Fibroblast of the aortic adventitia (primary cell): ENCODE measurements around the gene GSTP1. TPM values are rescaled to one million over a fixed set of nuclear protein-coding genes. Genes with fewer than 3 reads are reported as not detected.

Source experiments
- DNase-seq: peaks from one replicate; pipeline ENCODE4 v3.0.0-alpha.2; 2010; ENCODE audit warnings: low read depth
- H3K4me3 ChIP-seq: 2 replicates; pipeline ENCODE4 v1.5.1; 2011; ENCODE audit warnings: low read depth, mild to moderate bottlenecking, control low read depth, low read length, moderate library complexity
- total RNA-seq: library from RNA; depleted of rRNA; stranded (reverse); fragments of >200 nt; gene quantifications from 2 replicates; pipeline ENCODE4 v1.2.3, GENCODE V29; 2012; ENCODE audit warnings: low replicate concordance
- TF ChIP-seq, protein P1 (sequence below): IDR thresholded peaks from 2 replicates; pipeline ENCODE4 v1.5.1; 2011; ENCODE audit warnings: mild to moderate bottlenecking, low read length, control low read depth, inconsistent platforms; ENCODE audit not compliant: insufficient read depth

GSTP1 gene
- total RNA-seq, 1 donor = 538 TPM

DNA sequence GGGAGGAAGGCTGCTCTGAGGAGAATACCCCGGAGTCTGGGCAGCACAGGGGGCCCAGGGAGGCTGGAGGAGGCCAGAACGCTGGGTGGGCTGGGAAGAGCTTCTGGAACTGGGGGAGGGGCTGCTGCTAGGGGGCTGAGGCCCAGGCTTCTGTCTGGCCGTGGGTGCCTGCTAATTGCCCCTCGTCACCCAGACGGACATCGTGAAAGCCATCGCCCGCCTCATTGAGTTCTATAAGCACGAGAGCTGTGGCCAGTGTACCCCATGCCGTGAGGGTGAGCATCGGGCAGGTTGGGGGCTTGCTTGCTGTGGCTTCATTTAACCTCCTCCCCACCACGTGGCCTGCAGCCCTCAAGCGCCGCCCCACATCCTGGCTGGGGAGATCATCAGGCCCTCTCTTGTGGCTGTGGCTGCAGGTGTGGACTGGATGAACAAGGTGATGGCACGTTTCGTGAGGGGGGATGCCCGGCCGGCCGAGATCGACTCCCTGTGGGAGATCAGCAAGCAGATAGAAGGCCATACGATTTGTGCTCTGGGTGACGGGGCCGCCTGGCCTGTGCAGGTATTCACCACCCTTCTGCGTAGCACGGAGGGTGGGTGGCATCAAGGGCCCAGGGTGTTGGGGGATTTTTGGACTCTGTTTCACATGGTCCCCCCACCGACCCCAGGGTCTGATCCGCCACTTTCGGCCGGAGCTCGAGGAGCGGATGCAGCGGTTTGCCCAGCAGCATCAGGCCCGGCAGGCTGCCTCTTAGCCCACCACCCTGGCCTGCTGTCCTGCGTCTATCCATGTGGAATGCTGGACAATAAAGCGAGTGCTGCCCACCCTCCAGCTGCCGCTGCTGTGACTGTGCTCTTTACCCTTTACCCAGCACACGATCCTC is 28.3 kb downstream of the GSTP1 start:
- TF ChIP-seq, protein P1, sequence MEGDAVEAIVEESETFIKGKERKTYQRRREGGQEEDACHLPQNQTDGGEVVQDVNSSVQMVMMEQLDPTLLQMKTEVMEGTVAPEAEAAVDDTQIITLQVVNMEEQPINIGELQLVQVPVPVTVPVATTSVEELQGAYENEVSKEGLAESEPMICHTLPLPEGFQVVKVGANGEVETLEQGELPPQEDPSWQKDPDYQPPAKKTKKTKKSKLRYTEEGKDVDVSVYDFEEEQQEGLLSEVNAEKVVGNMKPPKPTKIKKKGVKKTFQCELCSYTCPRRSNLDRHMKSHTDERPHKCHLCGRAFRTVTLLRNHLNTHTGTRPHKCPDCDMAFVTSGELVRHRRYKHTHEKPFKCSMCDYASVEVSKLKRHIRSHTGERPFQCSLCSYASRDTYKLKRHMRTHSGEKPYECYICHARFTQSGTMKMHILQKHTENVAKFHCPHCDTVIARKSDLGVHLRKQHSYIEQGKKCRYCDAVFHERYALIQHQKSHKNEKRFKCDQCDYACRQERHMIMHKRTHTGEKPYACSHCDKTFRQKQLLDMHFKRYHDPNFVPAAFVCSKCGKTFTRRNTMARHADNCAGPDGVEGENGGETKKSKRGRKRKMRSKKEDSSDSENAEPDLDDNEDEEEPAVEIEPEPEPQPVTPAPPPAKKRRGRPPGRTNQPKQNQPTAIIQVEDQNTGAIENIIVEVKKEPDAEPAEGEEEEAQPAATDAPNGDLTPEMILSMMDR = no peak
- H3K4me3 ChIP-seq = no peak overlapping the region
- DNase-seq = no peak

DNA sequence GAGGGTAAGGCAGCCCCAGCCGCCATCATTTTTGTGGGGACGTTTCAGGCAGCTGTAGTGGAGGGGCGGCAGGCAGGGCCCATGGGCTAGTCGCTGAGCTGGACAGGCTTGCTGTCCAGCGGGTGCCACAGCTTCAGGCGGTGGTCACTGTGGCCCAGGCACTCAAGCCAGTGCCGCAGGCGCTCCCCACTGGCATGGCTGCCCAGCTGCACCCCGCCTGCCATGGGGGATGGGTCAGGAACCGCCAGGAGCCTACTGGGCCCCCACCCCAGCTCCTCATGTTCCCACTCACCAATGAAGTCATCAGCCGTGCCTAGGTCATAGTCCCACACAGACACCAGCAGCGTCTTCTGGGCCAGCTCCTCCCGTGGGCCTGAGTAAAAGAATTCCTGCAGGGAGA is 29.1 kb downstream of the GSTP1 start:
- H3K4me3 ChIP-seq = no peak overlapping the region
- TF ChIP-seq, protein P1 = no peak
- no peak for DNase-seq

DNA sequence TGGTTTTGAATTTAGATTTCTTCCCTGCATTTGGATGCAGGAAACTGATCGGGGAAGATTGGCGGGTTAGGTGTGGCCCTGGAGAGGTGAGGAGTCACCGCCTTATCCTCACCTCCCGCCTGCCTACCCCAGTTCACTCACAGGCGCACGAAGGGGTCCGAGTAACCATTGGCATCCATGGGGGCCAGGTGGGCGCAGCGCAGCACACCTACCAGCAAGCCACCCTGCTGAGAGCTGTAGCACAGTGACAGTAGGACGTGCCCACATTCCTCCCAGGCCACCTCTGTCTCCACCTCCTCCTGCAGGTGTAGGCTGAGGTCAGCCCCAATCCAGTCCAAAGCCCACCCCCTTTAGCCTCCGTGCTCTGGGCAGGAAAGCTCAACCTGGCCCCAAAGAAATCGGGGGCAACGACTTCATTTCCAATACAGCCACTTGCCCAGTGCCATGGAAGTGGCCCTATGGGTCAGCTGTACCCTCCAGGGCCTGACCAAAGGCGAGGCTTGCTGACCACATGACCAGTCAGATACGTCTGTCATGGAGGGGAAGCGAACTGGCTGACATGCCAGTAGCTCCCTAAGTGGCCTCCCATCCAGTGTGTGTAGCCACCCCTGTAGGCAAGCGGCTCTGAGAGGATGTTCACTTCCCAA is 29.8 kb downstream of the GSTP1 start:
- TF ChIP-seq, protein P1 = no peak
- no peak for DNase-seq
- H3K4me3 ChIP-seq = no peak overlapping the region

DNA sequence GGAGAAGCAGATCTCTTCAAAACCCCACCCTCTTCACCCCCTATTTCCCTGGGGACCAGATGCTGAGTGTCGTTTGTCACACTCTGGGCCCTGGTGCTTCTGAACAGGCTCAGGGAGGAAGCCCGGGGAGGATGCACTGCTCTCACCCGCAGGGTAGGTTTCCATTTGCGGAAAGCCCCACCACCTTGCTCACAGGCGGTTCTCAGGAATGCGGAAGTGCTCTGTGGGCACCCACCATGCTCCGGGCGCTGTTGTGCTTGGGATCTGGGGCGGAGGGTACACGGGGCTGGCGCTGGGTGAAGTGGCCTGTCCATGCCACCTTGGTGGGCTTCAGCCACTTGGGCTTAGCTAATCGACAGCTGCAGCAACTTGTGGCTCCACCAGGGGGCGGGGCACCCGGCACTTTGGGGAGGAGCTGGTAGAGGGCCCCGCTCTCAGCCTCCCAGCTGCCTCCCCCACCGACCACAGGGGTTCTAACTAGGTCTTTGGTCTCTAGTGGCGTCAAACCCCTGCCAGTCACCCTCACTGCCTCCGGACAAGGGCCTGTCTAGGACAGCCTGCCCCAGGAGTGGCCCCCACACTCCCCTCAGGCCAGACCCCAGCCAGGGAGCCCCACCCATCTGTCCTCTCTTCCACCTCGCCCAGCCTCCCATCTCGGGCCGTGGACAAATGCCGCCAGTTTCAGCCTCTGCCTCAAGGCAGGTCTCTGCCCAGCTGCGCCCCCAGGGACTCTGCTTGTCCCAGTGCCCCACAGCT is 30.5 kb downstream of the GSTP1 start:
- peak overlapping the region; percentile 48 for H3K4me3 ChIP-seq
- TF ChIP-seq, protein P1 = peak; percentile 80
- peak; percentile 31 for DNase-seq

DNA sequence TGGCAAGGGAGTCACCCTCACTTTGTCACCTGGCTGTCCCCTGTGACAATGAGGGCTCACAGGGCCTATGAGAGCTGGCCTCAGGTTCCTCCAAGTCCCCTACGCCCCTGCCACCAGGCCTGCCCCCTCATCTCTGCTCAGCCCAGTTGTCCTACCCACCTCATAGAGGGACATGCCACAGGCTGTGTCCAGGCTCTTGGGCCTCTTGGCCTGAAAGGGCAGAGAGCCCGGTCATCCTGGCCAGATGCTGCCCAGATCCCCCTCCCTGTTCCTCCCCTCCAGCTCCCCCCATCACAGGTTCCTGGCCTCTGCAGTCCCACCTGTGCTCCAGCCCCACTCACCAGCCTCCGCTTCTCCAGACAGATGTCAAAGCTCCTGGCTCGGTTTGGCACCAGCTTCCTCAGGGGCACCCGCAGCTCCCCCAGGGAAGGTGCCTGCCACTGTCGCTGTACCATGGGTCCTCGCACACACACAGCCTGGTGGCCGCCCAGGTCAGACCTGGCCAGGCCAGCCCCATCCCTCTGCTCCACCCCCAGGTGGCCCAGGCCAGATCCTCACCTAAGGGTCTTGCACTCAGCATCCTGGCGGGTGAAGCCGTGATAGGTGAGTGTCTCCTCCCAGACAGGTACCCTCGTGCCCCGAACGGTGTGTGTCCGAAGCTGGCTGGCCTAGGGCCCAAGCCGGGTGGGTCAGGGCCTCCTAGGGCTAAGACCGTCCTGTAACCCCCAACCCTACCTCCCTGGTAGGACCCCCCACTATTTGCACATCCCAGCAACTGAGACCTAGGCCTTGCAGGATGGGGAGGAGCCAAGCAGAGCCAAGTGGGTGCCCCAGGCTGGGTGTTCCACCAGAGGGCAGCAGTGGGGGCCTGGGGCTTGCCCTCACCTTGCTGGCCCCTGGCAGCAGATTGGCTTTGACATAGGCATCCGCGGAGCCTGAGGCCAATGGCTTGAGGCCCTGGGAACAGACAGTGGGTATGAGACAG is 31.4 kb downstream of the GSTP1 start:
- H3K4me3 ChIP-seq = no peak overlapping the region
- TF ChIP-seq, protein P1 = peak; percentile 46
- DNase-seq = no peak
